Measurements from ENCODE around the gene STYK1. TPM values are rescaled to one million over a fixed set of nuclear protein-coding genes. Genes with fewer than 3 reads are reported as not detected.

STYK1 gene, protein sequence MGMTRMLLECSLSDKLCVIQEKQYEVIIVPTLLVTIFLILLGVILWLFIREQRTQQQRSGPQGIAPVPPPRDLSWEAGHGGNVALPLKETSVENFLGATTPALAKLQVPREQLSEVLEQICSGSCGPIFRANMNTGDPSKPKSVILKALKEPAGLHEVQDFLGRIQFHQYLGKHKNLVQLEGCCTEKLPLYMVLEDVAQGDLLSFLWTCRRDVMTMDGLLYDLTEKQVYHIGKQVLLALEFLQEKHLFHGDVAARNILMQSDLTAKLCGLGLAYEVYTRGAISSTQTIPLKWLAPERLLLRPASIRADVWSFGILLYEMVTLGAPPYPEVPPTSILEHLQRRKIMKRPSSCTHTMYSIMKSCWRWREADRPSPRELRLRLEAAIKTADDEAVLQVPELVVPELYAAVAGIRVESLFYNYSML
- total RNA-seq, result not detected

DNA sequence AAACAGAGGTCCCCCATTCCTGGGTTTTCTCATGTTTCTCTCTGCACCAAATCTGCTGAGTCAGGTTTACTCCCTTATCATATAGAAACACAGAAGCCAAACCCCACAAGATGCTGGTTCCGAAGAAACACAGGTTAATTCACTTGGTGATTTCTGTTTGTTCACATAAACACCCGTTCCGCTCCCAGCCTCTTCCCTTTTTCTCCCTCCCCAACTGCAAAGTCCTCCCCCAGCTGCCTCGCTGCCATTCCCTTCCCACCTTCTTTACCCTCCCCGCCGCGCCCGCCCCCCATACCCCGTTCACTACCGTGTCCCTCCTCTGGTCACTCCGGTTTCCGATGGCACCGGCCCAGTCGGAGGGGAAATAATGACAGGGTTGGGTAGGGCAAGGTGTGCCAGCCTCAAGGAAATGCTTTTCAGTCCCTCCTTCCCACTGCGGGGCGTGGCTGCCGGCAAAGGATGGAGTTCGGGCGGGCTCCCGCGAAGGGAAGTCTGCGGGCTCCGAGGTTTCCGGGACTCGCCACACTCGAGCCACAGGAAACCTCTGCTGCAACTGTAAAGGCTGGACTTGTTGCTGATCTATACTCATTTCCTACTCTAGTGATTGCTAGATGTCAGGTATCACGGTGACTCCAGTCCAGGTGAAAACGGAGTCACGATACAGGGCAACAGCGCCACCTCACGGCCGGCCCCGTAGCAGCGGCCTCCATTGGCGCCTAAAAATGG lies at the start of gene STYK1:
STYK1 (minus strand) TSS at position 394 of the 726 bp plus-strand sequence. CDS start 39,434 bp downstream, outside the sequence.
- Mint-ChIP-seq H3K36me3 (ENCODE audit: low read depth) (no peaks in the 10 kb centered on the region), H3K9me3 (no peaks in the 10 kb centered on the region), H3K4me1 (ENCODE audit: low read depth) (peaks cover 20% of the 10 kb centered on the region), H3K4me3 (peak within 1 kb of the TSS; percentile 68), H3K27ac (no peak within 1 kb of the TSS), H3K27me3 (ENCODE audit: low read depth) (peaks cover 34% of the 10 kb centered on the region)
- intact Hi-C loops (cut with micrococcal nuclease), result loop anchor here (1.0 to 10.0 kb wide), 10 partner anchors 48 to 932 kb away; partner anchors contain the start of gene MAGOHB
- CTCF ChIA-PET, result no interaction called here
- DNase-seq, result peak; percentile 86

DNA sequence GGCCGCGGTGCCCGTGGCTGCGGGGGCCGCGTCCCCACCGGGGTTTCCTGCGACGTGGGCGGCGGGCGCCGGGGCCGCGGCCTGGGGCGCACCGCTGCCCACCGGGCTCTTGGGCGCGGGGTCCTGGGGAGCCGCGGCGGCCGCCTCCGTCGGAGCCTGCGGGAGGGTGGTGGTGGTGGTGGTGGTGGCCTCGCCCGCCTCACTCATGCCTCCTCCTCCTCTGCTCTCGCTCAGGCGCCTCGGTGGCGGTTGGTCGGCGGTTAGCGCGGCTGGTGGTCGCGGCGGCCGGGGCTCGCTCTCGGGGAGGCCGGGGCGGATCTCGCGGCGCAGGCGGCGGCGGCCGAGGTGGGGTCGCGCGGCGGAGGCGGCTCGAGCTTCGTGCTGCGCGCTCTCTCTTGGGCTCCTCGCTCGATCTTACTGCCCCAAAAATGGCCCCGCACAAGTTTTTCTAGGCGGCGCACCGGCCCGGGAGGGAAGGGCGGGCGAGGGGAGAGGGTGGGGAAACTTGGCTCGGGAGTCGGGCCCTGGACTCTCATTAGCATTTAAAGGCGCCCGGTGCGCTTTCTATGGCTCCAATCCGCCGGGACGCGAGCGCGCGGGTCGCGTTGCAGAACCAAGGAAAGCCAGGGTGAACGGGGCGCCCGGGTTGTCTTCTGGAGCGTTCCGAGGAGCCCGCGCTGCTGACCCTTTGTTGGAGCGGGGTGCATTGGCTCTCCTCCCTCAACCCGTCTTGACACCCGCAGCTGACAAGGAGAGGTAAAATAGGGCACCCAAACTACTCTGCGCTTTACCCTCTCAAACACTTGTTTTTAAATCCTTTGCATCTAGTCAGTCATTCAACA lies 49.3 kb upstream of the STYK1 start, which contains the start of gene YBX3:
YBX3 (minus strand) TSS at position 419 of the 842 bp plus-strand sequence; CDS start at position 207, 212 bp downstream.
- Mint-ChIP-seq H3K4me3 (peak within 1 kb of the TSS; percentile 95), H3K27ac (peak within 1 kb of the TSS; percentile 94), H3K4me1 (ENCODE audit: low read depth) (peaks cover 21% of the 10 kb centered on the region), H3K27me3 (ENCODE audit: low read depth) (peaks cover 37% of the 10 kb centered on the region), H3K36me3 (ENCODE audit: low read depth) (peaks cover 12% of the 10 kb centered on the region), H3K9me3 (no peaks in the 10 kb centered on the region)
- CTCF ChIA-PET, result interaction anchor here (2.1 kb wide), 1 partner anchor 27 kb away, joined by 11 read pairs; no protein-coding TSS in a partner anchor
- intact Hi-C loops (cut with micrococcal nuclease), result loop anchor here (1.0 to 10.0 kb wide), 9 partner anchors 22 to 1974 kb away; partner anchors contain the start of genes GABARAPL1, GPR19, MAGOHB and SMIM10L1
- DNase-seq, result peak; percentile 53

DNA sequence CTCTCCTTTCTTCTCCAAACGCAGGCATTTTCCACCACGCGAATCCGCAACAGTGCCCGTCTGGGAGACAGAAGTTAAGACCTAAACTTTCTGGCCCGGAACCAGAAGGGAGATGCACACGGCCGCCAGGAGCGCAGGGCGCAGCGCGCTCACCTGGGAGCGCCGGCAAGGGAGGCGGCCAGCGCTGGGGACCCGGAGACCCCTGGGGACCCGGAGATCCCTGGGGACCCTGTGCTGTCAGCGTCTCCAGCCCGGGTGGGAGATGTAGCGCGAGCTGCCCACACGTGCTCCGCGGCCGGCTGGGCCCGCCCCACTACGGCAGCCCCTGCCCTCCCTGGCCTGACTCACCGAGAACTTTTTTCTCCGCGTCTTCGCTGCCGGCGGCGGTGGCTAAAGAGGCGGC lies 48.7 kb upstream of the STYK1 start:
- Mint-ChIP-seq H3K27ac (peak overlapping the region; percentile 94), H3K4me3 (peak overlapping the region; percentile 95), H3K9me3 (no peaks in the 10 kb centered on the region), H3K36me3 (ENCODE audit: low read depth) (peaks cover 16% of the 10 kb centered on the region), H3K4me1 (ENCODE audit: low read depth) (peaks cover 24% of the 10 kb centered on the region), H3K27me3 (ENCODE audit: low read depth) (peaks cover 38% of the 10 kb centered on the region)
- peak; percentile 56 for DNase-seq
- intact Hi-C loops (cut with micrococcal nuclease), result loop anchor here (1.0 to 10.0 kb wide), 9 partner anchors 21 to 1975 kb away; partner anchors contain the start of genes GABARAPL1, GPR19, MAGOHB and SMIM10L1
- CTCF ChIA-PET, result interaction anchor here (1.0 kb wide), 1 partner anchor 26 kb away, joined by 3 read pairs; no protein-coding TSS in a partner anchor

DNA sequence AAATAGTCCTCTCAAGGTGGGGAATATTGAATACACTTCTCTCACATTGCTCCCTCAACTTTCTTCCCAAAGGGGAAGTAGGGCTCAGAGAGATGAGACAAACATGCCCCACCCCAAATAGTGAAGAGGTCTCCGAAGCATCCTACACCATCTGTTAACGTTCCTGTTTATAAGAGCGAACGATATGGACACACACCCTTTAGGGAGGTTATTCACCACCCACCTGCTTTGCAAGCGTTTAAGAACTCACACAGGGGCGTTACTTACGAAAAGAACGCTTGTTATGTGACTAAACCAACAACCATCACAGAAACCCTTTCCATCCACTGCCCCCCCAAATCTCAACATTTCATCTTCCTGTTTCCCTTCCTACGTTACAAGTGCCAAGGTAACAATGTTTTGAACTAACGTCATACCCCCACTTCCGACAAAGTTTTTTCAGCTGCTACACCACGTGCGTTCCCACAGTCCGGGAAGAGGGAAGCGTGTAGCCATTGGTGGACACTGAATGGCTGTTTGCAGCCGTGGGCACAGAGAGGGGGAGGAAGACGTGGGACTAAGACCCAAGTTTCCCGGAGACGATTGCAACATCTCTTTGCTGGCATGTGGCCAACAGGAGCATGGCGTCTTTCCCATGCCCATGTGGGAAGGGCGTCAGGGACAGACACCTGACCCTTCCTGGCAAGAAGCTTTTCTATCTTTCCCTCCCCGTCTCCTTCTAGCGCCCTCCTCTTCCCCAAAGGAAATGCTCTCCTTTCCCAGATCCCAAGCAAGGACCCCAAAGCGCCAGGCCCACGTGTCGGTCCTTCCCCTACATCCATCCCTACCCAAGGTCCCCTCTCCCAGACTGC lies 48.0 kb upstream of the STYK1 start:
- Mint-ChIP-seq H3K9me3 (no peaks in the 10 kb centered on the region), H3K4me1 (ENCODE audit: low read depth) (peaks cover 30% of the 10 kb centered on the region)

DNA sequence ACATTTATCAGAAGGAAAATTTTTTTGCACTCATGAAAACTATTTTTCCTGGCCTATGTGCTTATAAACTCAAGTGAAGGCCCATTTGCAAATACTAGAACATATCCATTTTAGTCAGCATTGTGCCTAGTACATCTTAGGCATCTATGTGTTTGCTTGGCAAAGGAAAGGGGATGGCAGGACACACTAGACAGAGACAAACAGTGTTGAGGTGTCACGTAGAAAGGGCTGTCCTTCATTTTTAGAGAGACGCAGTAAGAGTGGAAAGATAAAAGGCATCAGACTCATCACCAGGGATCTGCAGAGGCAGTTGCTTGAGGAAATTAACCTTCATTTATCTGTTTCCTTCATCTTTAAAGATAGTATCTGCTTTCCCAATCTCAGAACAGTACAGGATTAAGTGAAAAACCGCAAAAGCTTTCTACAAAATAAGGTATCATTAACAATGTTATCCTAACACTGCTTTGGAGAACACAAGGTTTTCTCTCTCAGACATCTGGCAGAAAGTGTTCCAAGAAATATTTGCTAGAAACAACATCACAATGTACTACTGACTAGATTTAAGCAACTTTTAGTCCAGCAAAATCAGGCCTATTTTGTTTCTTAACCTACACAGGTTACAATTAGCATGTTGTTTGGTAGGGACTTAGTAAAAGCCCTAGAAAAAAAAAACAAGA lies 47.3 kb upstream of the STYK1 start:
- CTCF ChIA-PET, result no interaction called here
- no peak for DNase-seq
- intact Hi-C loops (cut with micrococcal nuclease), result loop anchor here (2.0 to 10.0 kb wide), 4 partner anchors 262 to 1976 kb away; partner anchors contain the start of gene GPR19
- Mint-ChIP-seq H3K27ac (no peak overlapping the region), H3K9me3 (no peaks in the 10 kb centered on the region), H3K27me3 (ENCODE audit: low read depth) (peaks cover 27% of the 10 kb centered on the region), H3K4me1 (ENCODE audit: low read depth) (peaks cover 37% of the 10 kb centered on the region), H3K36me3 (ENCODE audit: low read depth) (peaks cover 23% of the 10 kb centered on the region), H3K4me3 (peak overlapping the region; percentile 95)

More for the DNA sequence above, 48.0 kb upstream of the STYK1 start:
- Mint-ChIP-seq H3K27ac (peak overlapping the region; percentile 94), H3K4me3 (peak overlapping the region; percentile 95), H3K27me3 (ENCODE audit: low read depth) (peaks cover 31% of the 10 kb centered on the region), H3K36me3 (ENCODE audit: low read depth) (peaks cover 22% of the 10 kb centered on the region)
- intact Hi-C loops (cut with micrococcal nuclease), result loop anchor here (1.0 to 10.0 kb wide), 10 partner anchors 21 to 1975 kb away; partner anchors contain the start of genes GABARAPL1, GPR19, MAGOHB and SMIM10L1
- CTCF ChIA-PET, result interaction anchor here (1.0 kb wide), 1 partner anchor 27 kb away, joined by 3 read pairs; no protein-coding TSS in a partner anchor
- DNase-seq, result peak; percentile 77

DNA sequence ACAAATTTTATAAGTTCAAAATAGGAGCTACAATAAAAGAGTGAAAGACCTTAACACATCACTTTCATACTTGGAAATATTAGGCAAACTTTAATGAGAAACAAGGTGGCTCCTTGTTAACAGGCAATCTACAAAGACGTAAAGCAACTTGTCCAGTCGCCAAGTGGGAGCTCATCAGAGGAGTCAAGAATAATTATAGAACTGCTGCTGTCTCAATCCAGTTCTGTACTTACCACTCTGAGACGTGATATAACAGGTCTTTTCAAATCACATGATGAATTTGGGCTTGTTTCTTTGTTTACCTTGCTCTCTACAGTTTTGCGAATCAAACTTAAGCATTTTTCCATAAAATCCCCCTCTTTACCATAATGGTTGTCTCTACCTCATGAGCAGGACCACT lies 45.6 kb upstream of the STYK1 start:
- intact Hi-C loops (cut with micrococcal nuclease), result no loop called here
- H3K9me3 Mint-ChIP-seq, result no peaks in the 10 kb centered on the region
- H3K4me1 Mint-ChIP-seq (ENCODE audit: low read depth), result peaks cover 46% of the 10 kb centered on the region
- no peak overlapping the region for H3K4me3 Mint-ChIP-seq
- no peak for DNase-seq
- peaks cover 35% of the 10 kb centered on the region for H3K36me3 Mint-ChIP-seq (ENCODE audit: low read depth)
- H3K27ac Mint-ChIP-seq, result no peak overlapping the region
- CTCF ChIA-PET, result interaction anchor here (0.6 to 1.9 kb wide), 3 partner anchors 30 to 1688 kb away, joined by 3 to 12 read pairs (median 5); no protein-coding TSS in a partner anchor
- H3K27me3 Mint-ChIP-seq (ENCODE audit: low read depth), result peaks cover 17% of the 10 kb centered on the region

DNA sequence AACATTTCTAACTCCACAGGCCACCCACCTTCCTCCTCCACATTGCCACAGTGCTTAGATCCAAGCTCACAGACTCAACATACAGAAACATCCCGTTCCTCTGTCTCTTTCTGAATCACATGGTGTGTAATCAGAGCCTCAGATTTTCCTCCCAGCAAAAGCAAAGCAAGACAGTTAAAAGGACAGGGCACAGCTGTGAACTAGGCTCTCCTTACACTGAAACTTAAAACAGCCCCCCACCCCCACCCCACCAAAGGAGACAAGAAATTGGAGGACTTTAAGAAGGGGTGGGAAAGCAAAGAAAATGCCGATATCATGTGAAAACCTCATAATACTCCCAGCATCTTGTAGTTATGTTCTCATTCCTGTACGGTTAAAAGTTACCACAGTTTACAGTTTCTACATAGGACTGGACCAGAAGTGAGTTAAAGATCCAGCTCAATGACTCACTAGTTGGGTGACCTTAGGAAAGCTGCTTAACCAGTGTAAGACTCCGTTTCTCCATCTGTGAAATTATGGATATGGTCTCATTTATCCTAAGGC lies 44.5 kb upstream of the STYK1 start:
- Mint-ChIP-seq H3K36me3 (ENCODE audit: low read depth) (peaks cover 44% of the 10 kb centered on the region), H3K9me3 (no peaks in the 10 kb centered on the region), H3K27me3 (ENCODE audit: low read depth) (peaks cover 11% of the 10 kb centered on the region), H3K27ac (no peak overlapping the region), H3K4me3 (no peak overlapping the region), H3K4me1 (ENCODE audit: low read depth) (peaks cover 46% of the 10 kb centered on the region)
- no peak for DNase-seq
- CTCF ChIA-PET, result interaction anchor here (0.6 to 1.9 kb wide), 2 partner anchors 32 to 1515 kb away, joined by 3 to 12 read pairs; no protein-coding TSS in a partner anchor
- intact Hi-C loops (cut with micrococcal nuclease), result no loop called here

DNA sequence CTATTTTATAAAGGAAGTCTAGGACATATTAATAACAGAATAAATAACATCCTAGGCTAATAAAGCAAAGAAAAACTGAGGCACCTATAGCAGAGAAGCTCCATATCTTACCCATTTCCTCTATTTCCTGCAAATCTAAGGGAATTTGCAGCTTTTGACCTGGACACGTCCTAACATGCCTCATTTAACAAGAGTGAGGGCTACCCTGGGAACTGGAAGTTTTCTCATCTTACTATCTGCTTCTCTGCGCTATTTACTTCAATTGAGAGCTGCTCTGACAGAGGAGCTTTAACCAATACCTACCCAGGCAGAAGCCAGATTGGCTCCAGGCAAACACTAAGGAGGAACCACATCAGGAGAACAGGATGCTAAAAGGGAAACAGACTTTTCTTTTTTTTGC lies 43.6 kb upstream of the STYK1 start:
- Mint-ChIP-seq H3K27ac (no peak overlapping the region), H3K4me1 (ENCODE audit: low read depth) (peaks cover 46% of the 10 kb centered on the region), H3K4me3 (no peak overlapping the region), H3K9me3 (no peaks in the 10 kb centered on the region), H3K27me3 (ENCODE audit: low read depth) (peaks cover 11% of the 10 kb centered on the region), H3K36me3 (ENCODE audit: low read depth) (peaks cover 53% of the 10 kb centered on the region)
- intact Hi-C loops (cut with micrococcal nuclease), result no loop called here
- CTCF ChIA-PET, result no interaction called here
- DNase-seq, result no peak

DNA sequence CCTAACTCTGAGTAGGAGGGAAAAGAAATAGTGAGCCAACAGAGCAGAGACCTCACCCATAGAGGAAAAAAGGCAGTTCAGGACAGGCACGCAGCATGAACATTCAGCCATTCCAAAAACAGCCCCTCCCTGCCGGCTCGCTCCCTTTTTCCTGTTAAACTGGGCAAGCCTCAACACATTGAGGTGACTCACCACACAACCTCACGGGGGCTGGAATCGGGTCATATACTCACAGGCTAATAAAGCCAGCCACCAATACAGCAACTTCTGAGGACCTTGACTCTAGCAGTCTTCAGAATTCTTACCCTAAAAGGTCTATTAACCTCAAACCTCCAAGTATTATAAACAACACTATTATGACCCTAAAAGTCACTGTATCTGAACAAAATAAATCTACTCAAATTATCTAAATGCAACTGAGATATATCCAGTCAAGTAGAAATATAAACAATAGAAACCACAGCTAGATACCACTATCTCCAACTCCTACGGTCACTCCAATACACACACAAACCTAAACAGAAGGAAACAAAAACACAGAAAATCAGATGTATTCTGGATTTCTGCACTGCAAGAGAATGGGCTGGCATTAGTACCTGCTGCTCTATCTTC lies 43.0 kb upstream of the STYK1 start:
- Mint-ChIP-seq H3K4me3 (no peak overlapping the region), H3K27ac (no peak overlapping the region), H3K36me3 (ENCODE audit: low read depth) (peaks cover 53% of the 10 kb centered on the region), H3K4me1 (ENCODE audit: low read depth) (peaks cover 45% of the 10 kb centered on the region), H3K27me3 (ENCODE audit: low read depth) (peaks cover 11% of the 10 kb centered on the region), H3K9me3 (no peaks in the 10 kb centered on the region)
- CTCF ChIA-PET, result no interaction called here
- intact Hi-C loops (cut with micrococcal nuclease), result no loop called here
- DNase-seq, result no peak

DNA sequence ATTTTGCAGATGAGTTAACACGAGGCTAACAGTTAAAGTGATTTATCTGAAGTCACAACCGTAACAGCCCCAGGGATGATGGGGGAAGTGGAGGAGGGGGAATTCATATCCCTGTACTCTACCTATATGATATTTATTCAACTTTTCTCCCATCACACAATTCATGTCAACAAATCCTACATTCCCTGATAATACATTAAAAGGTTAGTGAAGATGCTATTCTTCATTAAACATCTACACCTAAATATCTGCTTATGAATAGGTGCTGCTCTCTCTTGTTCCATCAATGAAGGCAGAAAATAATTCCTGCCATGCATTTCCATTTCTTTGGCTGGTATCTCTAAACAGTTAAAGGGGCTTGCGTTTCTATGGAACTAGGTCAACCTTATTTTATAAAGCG lies 42.4 kb upstream of the STYK1 start:
- H3K27ac Mint-ChIP-seq, result no peak overlapping the region
- no peak for DNase-seq
- intact Hi-C loops (cut with micrococcal nuclease), result no loop called here
- H3K27me3 Mint-ChIP-seq (ENCODE audit: low read depth), result peaks cover 13% of the 10 kb centered on the region
- CTCF ChIA-PET, result no interaction called here
- peaks cover 57% of the 10 kb centered on the region for H3K36me3 Mint-ChIP-seq (ENCODE audit: low read depth)
- peaks cover 41% of the 10 kb centered on the region for H3K4me1 Mint-ChIP-seq (ENCODE audit: low read depth)
- H3K4me3 Mint-ChIP-seq, result no peak overlapping the region
- H3K9me3 Mint-ChIP-seq, result no peaks in the 10 kb centered on the region

All from activated naive CD4-positive, alpha-beta T cell treated with anti-CD3 and anti-CD28 coated beads for 36 hours (primary cell).